ENCODE measurements around the gene CDH11.

Gene CDH11

GRCh38 chr16:64950731-64951130 lies 171.1 kb downstream of the CDH11 start:
- H3K4me1 ChIP-seq (ENCODE audit: insufficient read depth, low read length, severe bottlenecking), result no peaks in the 10 kb centered on the region
- no peak overlapping the region for H3K9ac ChIP-seq (ENCODE audit: low read length)
- TF ChIP-seq EZH2 (IDR thresholded peaks at IDR 0.05; ENCODE audit: borderline replicate concordance, low read length) (no peak), CTCF (IDR thresholded peaks at IDR 0.05; ENCODE audit: low read length) (no peak)
- H3K27ac ChIP-seq (ENCODE audit: low read depth, low read length, poor library complexity, severe bottlenecking), result no peak overlapping the region
- no peaks in the 10 kb centered on the region for H3K9me3 ChIP-seq (ENCODE audit: low read length)
- H3K79me2 ChIP-seq (ENCODE audit: insufficient read depth, low read length), result no peaks in the 10 kb centered on the region
- no peaks in the 10 kb centered on the region for H3K36me3 ChIP-seq (ENCODE audit: insufficient read depth, low read length)
- no peak overlapping the region for H3K4me3 ChIP-seq (ENCODE audit: low read depth, low read length, poor library complexity, severe bottlenecking)
- no peaks in the 10 kb centered on the region for H3K27me3 ChIP-seq (ENCODE audit: insufficient read depth, low read length)
- H3F3A ChIP-seq (ENCODE audit: insufficient read depth, low read length), result no peaks in the 10 kb centered on the region
- no peak overlapping the region for H3K4me2 ChIP-seq (ENCODE audit: low read length)
- H2AFZ ChIP-seq (ENCODE audit: low read length), result no peak overlapping the region
- H4K20me1 ChIP-seq (ENCODE audit: insufficient read depth, low read length), result no peaks in the 10 kb centered on the region
- no peaks in the 10 kb centered on the region for H3K9me2 ChIP-seq (ENCODE audit: low read depth, low read length)

- H3K9me3 ChIP-seq (ENCODE audit: low read length), result no peaks in the 10 kb centered on the region
- no peaks in the 10 kb centered on the region for H3K36me3 ChIP-seq (ENCODE audit: insufficient read depth, low read length)
- H2AFZ ChIP-seq (ENCODE audit: low read length), result no peak overlapping the region
- no peaks in the 10 kb centered on the region for H4K20me1 ChIP-seq (ENCODE audit: insufficient read depth, low read length)
- no peak overlapping the region for H3K4me2 ChIP-seq (ENCODE audit: low read length)
- no peaks in the 10 kb centered on the region for H3K9me2 ChIP-seq (ENCODE audit: low read depth, low read length)
- TF ChIP-seq CTCF (IDR thresholded peaks at IDR 0.05; ENCODE audit: low read length) (peak; percentile 48), EZH2 (IDR thresholded peaks at IDR 0.05; ENCODE audit: borderline replicate concordance, low read length) (no peak)
- no peak overlapping the region for H3K9ac ChIP-seq (ENCODE audit: low read length)
- H3K4me1 ChIP-seq (ENCODE audit: insufficient read depth, low read length, severe bottlenecking), result no peaks in the 10 kb centered on the region
- H3K4me3 ChIP-seq (ENCODE audit: low read depth, low read length, poor library complexity, severe bottlenecking), result no peak overlapping the region
- H3K27me3 ChIP-seq (ENCODE audit: insufficient read depth, low read length), result no peaks in the 10 kb centered on the region
- no peaks in the 10 kb centered on the region for H3F3A ChIP-seq (ENCODE audit: insufficient read depth, low read length)
- H3K79me2 ChIP-seq (ENCODE audit: insufficient read depth, low read length), result no peaks in the 10 kb centered on the region
- H3K27ac ChIP-seq (ENCODE audit: low read depth, low read length, poor library complexity, severe bottlenecking), result no peak overlapping the region
Observed at GRCh38 chr16:64950262-64950661, 171.6 kb downstream of the CDH11 start.

- H3K9me2 ChIP-seq (ENCODE audit: low read depth, low read length), result no peaks in the 10 kb centered on the region
- no peak overlapping the region for H3K9ac ChIP-seq (ENCODE audit: low read length)
- H4K20me1 ChIP-seq (ENCODE audit: insufficient read depth, low read length), result no peaks in the 10 kb centered on the region
- no peak overlapping the region for H3K4me2 ChIP-seq (ENCODE audit: low read length)
- no peak overlapping the region for H3K27ac ChIP-seq (ENCODE audit: low read depth, low read length, poor library complexity, severe bottlenecking)
- H3F3A ChIP-seq (ENCODE audit: insufficient read depth, low read length), result no peaks in the 10 kb centered on the region
- H3K79me2 ChIP-seq (ENCODE audit: insufficient read depth, low read length), result no peaks in the 10 kb centered on the region
- no peak overlapping the region for H3K4me3 ChIP-seq (ENCODE audit: low read depth, low read length, poor library complexity, severe bottlenecking)
- H3K36me3 ChIP-seq (ENCODE audit: insufficient read depth, low read length), result no peaks in the 10 kb centered on the region
- H3K9me3 ChIP-seq (ENCODE audit: low read length), result no peaks in the 10 kb centered on the region
- TF ChIP-seq CTCF (IDR thresholded peaks at IDR 0.05; ENCODE audit: low read length) (no peak), EZH2 (IDR thresholded peaks at IDR 0.05; ENCODE audit: borderline replicate concordance, low read length) (no peak)
- H3K4me1 ChIP-seq (ENCODE audit: insufficient read depth, low read length, severe bottlenecking), result no peaks in the 10 kb centered on the region
- H2AFZ ChIP-seq (ENCODE audit: low read length), result no peak overlapping the region
- H3K27me3 ChIP-seq (ENCODE audit: insufficient read depth, low read length), result no peaks in the 10 kb centered on the region
Observed at GRCh38 chr16:64948056-64948455, 173.8 kb downstream of the CDH11 start.
